ENCODE results near the gene HSP90AB1. TPM values are rescaled to one million over a fixed set of nuclear protein-coding genes. Genes with fewer than 3 reads are reported as not detected.
A peak's percentile ranks its signal among the peaks of the same experiment; 100 is the strongest.

HSP90AB1 gene
- total and polyA plus RNA-seq, 9 of the 15 experiments (the other 6 are each of a cell fraction or from before 2014, with no cell fraction given) = 1,780 to 3,358 (median 2,262) TPM

GRCh38 chr6:44225579-44226325, 21.1 kb upstream of the HSP90AB1 start (continued):
- TF ChIP-seq STAT5A (IDR thresholded peaks at IDR 0.05; ENCODE audit: borderline replicate concordance, low read length) (peak; percentile 97), ZNF175 (CRISPR knock-in tag; IDR thresholded peaks at IDR 0.05; ENCODE audit: low read depth) (no peak), MEIS2 (IDR thresholded peaks at IDR 0.05; ENCODE audit: partially characterized antibody) (peak; percentile 30), E2F6 (IDR thresholded peaks at IDR 0.05; ENCODE audit: borderline replicate concordance in 1 of 2, extremely low read depth in 1 of 2, insufficient read depth in 1 of 2, insufficient read length in 1 of 2, low read depth in 1 of 2, low read length in 1 of 2, poor library complexity in 1 of 2, severe bottlenecking in 1 of 2) (no peak), THAP7 (CRISPR knock-in tag; IDR thresholded peaks at IDR 0.05) (no peak), TARDBP (IDR thresholded peaks at IDR 0.05) (peak; percentile 59; the same call in 1 of the 2 replicates), ZKSCAN1 (IDR thresholded peaks at IDR 0.05; ENCODE audit: low read depth, low read length) (peak; percentile 53; the same call in 1 of the 2 replicates), TAF7 (tag; IDR thresholded peaks at IDR 0.05) (no peak), SP2 (IDR thresholded peaks at IDR 0.05; ENCODE audit: extremely low read depth, low read depth, low read length, poor library complexity, severe bottlenecking) (no peak), PRPF4 (IDR thresholded peaks at IDR 0.05; ENCODE audit: insufficient read depth, low read depth, low read length, poor library complexity, severe bottlenecking) (no peak), AFF4 (CRISPR knock-in tag; IDR thresholded peaks at IDR 0.05) (peak; percentile 67; the same call in 1 of the 2 replicates), ZNF316 (IDR thresholded peaks at IDR 0.05) (no peak), ZNF511 (CRISPR knock-in tag; IDR thresholded peaks at IDR 0.05) (no peak; the same call in 1 of the 2 replicates), ZNF668 (CRISPR knock-in tag; IDR thresholded peaks at IDR 0.05) (0 out of 2 replicates have a peak, but pooled peaks have one; percentile 53), FOXM1 (IDR thresholded peaks at IDR 0.05; ENCODE audit: low read depth) (peak; percentile 88), FOXM1 (CRISPR knock-in tag; IDR thresholded peaks at IDR 0.05; ENCODE audit: low read depth) (no peak), CGGBP1 (CRISPR knock-in tag; IDR thresholded peaks at IDR 0.05) (no peak), SMAD2 (IDR thresholded peaks at IDR 0.05; ENCODE audit: low read depth, low read length) (no peak), ETV5 (CRISPR knock-in tag; IDR thresholded peaks at IDR 0.05; ENCODE audit: low read depth) (no peak), MYNN (IDR thresholded peaks at IDR 0.05) (peak; percentile 92), MYNN (CRISPR knock-in tag; IDR thresholded peaks at IDR 0.05) (no peak), RUNX1 (IDR thresholded peaks at IDR 0.05; ENCODE audit: low read depth) (peak; percentile 90; the same call in 1 of the 2 replicates)

All from K562 (cell line).